Measurements from ENCODE around the gene SLC35F1.

SLC35F1 gene

DNA sequence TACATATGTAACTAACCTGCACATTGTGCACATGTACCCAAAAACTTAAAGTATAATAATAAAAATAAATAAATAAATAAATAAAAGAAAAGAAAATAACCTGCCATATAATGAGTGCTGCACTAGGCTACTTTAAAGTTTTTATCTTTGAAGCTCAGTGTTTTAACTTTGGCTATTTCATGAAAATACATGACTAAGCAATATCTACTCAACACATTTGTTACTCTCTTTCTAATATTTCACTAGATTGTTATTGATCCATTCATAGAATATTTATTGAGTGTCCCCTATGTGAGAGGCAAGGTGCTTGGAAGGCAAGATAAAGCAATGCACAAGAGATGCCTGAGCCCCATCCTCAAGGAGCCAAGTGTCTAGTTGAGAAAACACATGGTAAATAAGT, 221.7 kb downstream of the SLC35F1 start:
- FAIRE-seq, result no peak

DNA sequence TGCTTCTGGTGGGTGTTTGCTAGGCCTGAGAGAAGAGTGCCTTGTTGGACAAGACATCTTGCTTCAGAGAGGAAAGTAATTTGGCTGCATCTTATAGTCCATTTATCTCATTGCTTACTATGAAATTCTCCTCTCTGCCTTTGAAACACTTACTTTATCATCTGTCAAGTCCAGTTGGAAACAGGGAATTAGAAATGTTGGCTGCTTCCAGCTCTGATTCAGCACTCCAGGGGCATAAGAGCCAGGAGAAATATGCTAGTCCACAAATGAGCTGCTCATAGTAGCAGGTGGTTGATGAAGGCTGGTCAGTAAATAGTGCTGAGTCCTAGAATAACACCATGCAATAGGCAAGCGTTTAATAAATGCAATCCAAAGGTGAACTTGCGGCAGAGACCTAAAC, 227.1 kb downstream of the SLC35F1 start:
- no peak for FAIRE-seq

- FAIRE-seq, result no peak
These were observed 227.7 kb downstream of the SLC35F1 start for GRCh38 chr6:118134736-118135135.

GRCh38 chr6:118135371-118135770, 228.3 kb downstream of the SLC35F1 start:
- FAIRE-seq, result no peak

DNA sequence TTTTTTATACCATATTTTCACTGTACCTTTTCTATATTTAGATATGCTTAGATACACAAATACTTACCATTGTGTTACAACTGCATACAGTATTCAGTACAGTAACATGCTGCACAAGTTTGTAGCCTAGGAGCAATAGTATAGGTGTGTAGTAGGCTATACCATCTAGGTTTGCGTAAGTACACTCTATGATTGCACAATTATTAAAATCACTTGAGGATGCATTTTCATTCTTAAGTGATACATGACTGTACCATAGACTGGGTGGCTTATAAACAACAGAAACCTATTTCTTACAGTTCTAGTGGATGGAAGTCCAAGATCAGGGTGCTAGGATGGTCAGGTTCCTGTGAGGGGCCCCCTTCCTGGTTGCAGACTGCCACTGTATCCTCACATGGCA, 234.1 kb downstream of the SLC35F1 start:
- FAIRE-seq, result no peak

DNA sequence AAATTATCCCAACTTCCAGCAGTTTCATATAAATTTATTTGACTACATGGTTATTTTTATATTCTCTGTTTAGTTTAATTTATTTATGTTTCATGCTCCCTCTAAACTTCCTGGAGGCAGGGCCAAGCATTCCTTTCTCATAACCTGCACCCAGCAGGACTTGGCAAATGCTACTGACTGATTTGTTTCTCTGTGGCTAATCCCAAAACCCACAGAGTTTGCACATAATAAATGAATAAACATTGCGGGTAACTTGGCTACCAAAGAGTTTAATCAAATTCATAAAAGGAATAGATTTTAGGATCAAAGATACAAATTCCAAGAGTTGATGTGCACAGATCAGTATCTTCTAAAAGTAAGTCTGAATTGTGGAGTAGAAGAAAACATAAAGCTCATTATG, 239.5 kb downstream of the SLC35F1 start:
- FAIRE-seq, result no peak

DNA sequence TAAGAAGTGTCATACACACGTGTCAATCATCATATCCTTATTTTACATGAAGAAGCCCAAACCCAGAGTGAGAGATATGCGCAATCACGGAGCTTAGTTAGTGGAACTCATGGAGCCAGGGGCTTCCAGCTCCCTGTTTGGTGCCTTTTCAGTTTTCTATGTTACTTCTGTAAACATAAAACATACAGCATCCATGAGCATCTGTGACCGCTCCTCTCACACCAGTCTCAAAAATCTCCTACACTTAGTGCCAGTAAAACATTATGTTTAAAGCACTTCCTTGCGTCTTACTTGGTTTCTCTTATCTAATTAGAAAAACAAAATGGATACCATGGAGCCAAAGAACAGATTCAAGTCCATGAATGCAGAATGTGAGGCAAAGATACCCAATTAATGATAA, 240.4 kb downstream of the SLC35F1 start:
- FAIRE-seq, result no peak

- no peak for FAIRE-seq
These were observed 241.5 kb downstream of the SLC35F1 start for GRCh38 chr6:118148561-118148960.

DNA sequence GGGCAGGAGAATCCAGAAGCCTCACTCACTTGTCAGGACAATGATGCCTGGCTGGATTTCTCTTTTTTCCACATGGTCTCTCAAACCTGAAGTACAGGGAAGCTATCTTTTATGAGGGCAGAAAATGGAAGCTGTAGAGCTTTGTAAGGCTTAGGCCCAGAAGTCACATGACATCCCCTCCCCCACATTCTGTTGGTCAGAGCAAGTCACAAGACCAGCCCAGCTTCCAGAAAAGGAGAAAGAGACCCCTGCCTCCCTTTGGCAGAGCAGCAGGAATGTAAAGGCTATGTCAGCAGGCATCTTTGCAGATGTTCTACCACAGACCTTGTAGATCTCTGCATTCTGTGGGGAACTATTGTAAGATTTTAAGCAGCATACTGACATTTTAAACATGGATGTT, 245.5 kb downstream of the SLC35F1 start:
- FAIRE-seq, result no peak

DNA sequence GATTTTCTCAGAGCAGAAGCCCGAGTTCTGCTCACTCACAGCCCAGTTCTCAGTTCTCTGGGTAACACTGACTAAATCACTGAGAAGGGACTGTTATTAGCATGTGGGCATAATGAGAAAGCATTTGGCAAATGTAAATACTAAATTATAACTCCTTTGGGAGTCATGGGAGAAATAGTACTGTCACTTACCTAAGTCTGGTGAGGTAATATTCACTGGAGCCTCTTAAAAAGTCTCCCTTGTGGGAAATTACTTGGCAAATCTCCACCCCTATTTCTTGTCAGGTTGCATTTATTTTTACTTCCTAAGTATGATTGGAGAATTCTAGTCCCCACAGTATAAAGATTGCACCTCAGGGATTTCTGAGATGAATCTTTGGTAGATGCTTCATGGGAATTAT, 254.3 kb downstream of the SLC35F1 start:
- no peak for FAIRE-seq

DNA sequence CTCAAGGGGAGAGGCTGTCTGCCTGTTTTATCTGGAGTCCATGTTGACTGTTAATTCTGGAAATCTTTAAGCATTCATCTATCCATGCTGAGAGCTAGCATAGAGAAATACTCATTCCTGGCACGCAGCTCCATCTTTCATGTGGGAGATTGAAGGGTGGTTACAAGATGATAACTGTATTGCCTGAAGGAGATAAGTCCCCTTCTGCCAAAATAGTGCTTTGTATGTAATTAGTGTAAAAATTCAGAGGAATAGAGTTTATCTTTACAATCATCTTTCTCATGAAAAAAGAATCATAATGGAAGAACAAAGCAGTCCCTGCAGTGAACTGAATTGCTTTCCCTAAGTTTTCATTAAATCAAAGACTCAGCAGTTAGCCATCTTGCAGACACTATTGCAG, 256.5 kb downstream of the SLC35F1 start:
- FAIRE-seq, result no peak

GRCh38 chr6:118165500-118165899, 258.4 kb downstream of the SLC35F1 start:
- FAIRE-seq, result no peak

GRCh38 chr6:118168421-118168820, 261.4 kb downstream of the SLC35F1 start:
- no peak for FAIRE-seq

- no peak for FAIRE-seq
These were observed 264.8 kb downstream of the SLC35F1 start for GRCh38 chr6:118171852-118172251.

DNA sequence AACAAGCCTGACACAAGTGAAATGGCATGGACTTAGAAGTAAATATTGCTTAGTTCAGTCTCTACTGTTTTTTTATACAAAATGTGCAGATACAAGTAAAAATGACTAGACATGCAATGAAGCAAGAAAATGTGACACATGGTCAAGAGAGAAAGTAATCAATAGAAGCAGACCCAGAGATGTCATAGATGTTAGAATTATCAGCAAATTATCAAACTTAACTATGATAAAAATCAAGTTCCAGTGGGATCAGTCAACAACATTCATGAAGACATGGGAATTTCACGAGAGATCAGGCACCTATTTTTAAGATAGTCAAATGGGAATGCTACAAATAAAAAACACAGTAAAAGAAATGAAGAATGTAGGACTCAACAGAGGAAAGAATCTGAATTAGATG, 267.0 kb downstream of the SLC35F1 start:
- FAIRE-seq, result no peak

DNA sequence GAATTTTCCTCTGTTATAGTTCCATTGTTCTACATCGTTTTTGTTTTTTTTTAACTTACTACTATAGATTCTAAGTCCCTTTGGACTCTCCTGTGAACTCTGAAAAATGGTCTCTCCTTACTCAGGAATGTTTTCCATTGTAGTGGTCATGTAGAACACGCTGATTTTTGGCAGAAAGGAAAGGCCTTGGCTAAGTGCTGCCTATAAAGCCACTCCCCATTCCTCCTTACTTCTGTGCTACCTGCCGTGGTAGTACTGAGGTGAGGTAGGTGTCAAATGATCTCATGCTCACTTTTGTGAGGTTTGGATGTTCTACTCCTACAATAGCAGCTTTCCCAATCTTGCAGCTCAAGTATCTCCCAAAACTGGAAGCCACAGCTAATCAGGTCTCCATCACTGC, 270.7 kb downstream of the SLC35F1 start:
- FAIRE-seq, result no peak

GRCh38 chr6:118179048-118179447, 272.0 kb downstream of the SLC35F1 start:
- FAIRE-seq, result no peak

DNA sequence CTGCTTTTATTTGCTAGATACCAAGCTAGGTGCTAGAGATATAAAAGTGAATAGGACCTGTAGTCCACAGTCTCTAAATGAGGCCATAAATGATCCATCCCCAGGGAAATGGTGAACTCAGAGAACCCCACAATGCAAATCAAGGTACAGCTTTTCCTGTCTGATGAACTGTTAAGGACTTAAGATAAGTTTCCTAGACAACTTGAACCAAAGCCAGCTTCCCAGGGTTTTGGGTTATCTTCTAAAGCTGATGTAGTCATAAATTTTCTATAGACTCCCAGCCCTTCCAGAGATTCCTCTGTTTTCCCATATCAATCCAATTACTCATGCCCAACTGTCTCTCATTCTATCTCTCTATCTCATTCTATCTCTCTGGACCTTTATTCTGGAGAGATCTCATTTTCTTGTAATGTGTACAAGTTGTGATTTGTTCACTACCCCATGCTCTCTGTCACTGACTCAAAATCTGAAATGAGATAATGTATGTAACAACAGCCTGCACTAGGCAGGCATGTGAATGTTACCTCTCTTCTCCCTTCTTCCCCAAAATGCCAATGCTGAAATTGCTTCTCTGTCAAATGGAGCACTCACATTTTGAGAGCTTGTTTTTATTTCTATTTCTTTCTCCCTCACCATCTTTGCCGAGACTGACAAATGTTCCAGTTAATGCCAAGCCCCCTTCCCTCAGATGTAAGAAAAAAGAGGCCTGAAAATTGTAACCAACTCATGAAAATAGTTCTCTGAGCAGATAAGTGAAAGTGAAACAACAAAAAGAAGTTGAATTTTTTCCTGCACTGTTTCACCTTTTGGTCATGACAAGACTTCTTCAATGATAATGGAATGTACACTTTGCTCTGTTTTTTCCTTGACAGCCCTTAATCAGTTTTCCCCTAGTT, 279.9 kb downstream of the SLC35F1 start:
- no peak for FAIRE-seq

DNA sequence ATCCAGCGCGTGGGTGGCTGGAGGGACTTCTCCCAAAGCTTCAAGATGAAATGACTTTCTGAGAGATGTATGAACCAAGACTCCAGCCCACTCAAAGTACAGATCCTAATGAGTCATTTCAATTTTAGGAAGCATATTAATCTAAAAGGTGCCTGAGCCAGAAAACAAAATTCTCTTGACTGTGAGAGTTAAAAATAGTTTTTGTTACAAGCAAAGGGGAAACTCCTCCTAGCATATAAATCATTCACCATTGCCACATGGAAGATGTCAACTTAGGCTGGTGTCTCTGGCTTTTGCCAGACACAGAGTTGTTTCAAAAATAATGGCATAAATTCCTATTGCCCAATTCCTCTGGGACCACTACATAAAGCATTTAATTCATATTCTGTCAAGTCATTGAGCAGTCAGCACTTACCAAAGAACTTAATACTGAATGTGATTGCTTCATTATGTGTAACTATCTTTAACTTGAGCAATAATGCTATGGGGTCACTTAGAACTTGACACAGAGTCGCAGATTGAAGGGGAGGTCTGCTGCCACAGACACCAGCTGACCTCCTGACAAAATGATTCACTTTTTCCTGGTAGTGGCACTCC, 280.6 kb downstream of the SLC35F1 start:
- no peak for FAIRE-seq

GRCh38 chr6:118188561-118188960, 281.5 kb downstream of the SLC35F1 start:
- FAIRE-seq, result no peak

- no peak for FAIRE-seq
These were observed 290.5 kb downstream of the SLC35F1 start for GRCh38 chr6:118197539-118197938.

DNA sequence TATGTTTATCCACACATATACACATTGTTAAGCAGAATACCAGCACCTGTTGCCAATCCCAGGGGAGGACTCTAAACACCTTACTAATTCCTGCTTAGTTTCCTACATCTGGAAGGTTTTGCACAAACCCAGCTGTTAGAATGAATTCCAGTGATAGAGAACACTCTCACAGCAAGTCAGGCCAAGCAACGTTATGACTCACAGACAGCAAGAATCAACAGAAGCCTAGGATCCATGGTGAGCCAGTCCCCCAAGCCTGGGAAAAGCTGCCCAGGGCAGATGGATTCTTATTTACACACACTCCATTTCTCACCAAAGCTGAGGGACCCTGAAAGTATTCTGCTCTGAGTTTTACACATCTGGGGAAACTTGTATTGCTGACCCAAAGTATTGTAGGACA, 291.7 kb downstream of the SLC35F1 start:
- FAIRE-seq, result no peak

- FAIRE-seq, result no peak
These were observed 293.1 kb downstream of the SLC35F1 start for GRCh38 chr6:118200160-118200559.

GRCh38 chr6:118202517-118202916, 295.5 kb downstream of the SLC35F1 start:
- no peak for FAIRE-seq

DNA sequence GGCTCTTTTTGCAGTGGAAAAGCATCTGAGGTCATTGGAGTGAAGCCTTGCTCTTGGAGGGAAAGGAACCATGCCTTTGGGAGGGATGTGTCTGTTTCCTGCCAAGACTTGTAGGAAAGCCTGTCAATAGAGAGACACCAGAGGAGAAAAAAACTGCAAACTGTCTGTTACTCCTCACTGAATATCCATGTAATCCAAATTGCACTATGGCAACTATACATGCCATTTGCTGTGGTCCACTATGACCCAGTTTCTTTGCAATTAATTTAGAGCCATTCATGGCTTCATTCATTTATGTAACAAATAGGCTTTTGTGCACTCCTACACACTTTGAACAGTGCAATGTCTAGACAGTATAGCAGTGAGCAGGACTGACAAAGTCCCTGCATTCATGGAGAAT, 296.5 kb downstream of the SLC35F1 start:
- FAIRE-seq, result no peak

Data from endometrium (tissue), 2 donors.